ENCODE results near the gene GPATCH2.

The GPATCH2 gene

DNA sequence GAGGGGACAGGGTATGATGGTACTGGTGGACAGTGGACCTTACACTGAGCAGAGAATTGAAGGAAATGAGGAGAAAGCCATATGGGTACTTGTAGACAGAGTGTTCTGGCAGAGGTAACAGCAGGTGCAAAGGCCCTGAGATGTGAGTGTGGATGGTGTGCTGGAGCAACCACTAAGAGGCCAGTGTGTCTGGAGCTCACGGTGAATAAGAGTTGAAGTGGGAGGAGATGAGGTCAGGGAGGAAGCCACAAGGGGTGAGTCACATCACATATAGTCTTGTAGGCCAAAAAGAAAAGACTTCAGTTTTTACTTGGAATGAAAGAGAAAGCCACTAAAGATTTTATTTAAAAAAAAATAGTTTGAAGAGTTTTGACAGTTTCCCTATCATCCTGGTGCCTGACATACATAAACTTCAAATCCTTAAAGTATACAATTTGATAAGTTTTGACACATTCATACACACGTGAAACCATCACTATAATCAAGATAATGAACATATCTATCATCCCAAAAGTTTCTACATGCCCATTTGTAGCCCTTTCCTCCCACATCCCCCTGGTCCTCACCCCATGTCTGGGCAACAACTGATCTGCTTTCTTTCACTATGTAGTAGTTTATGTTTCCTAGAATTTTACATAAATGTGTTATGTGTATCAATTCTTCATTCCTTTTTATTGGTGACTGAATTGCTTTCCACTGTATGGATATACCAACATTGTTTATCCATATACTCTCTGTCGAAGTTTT, 148.4 kb downstream of the GPATCH2 start:
- H3K4me2 ChIP-seq (ENCODE audit: low read length): no peak overlapping the region
- no peaks in the 10 kb centered on the region for H3K79me2 ChIP-seq (ENCODE audit: control insufficient read depth, insufficient read depth, low read length, poor library complexity)
- no peaks in the 10 kb centered on the region for H3K27me3 ChIP-seq (ENCODE audit: insufficient read depth, low read length)
- no peak overlapping the region for H4K8ac ChIP-seq (ENCODE audit: low read depth, low read length)
- no peak overlapping the region for H2AK5ac ChIP-seq (ENCODE audit: low read length)
- H3K27ac ChIP-seq (ENCODE audit: low read depth, low read length): no peak overlapping the region
- H2BK120ac ChIP-seq (ENCODE audit: insufficient read depth, low read length, poor library complexity): no peak overlapping the region
- H3K23ac ChIP-seq (ENCODE audit: low read length): no peak overlapping the region
- no peak overlapping the region for H3K14ac ChIP-seq (ENCODE audit: low read length)
- H2BK5ac ChIP-seq (ENCODE audit: low read depth, low read length, poor library complexity): no peak overlapping the region
- no peak overlapping the region for H2BK12ac ChIP-seq (ENCODE audit: low read length)
- no peaks in the 10 kb centered on the region for H3K36me3 ChIP-seq (ENCODE audit: control insufficient read depth in 1 of 2, insufficient read depth in 2 of 2, low read length in 2 of 2)
- no peaks in the 10 kb centered on the region for H3K9me3 ChIP-seq (ENCODE audit: insufficient read depth, low read depth, low read length)
- WGBS (ENCODE audit: extremely low coverage, insufficient coverage, insufficient read length): no CpG with 5 or more reads among the region's 3 CpGs
- H3K9ac ChIP-seq (ENCODE audit: low read length): no peak overlapping the region
- no peak overlapping the region for H4K91ac ChIP-seq (ENCODE audit: low read depth, low read length)
- no peak overlapping the region for H3K18ac ChIP-seq (ENCODE audit: low read length)
- no peak overlapping the region for H3K4me3 ChIP-seq (ENCODE audit: low read depth, low read length)
- DNase-seq: no peak
- H3K4ac ChIP-seq (ENCODE audit: low read depth, low read length): no peak overlapping the region
- no peak overlapping the region for H4K12ac ChIP-seq (ENCODE audit: low read depth, low read length)
- H2AFZ ChIP-seq (ENCODE audit: insufficient read depth, low read length, poor library complexity): no peak overlapping the region
- no peaks in the 10 kb centered on the region for H3K79me1 ChIP-seq (ENCODE audit: low read length)
- no peaks in the 10 kb centered on the region for H3K4me1 ChIP-seq (ENCODE audit: control insufficient read depth in 1 of 2, insufficient read depth in 2 of 2, low read length in 2 of 2)

- no peak overlapping the region for H3K27ac ChIP-seq (ENCODE audit: low read depth, low read length)
- H3K23ac ChIP-seq (ENCODE audit: low read length): no peak overlapping the region
- H3K79me1 ChIP-seq (ENCODE audit: low read length): no peaks in the 10 kb centered on the region
- no peak overlapping the region for H2AFZ ChIP-seq (ENCODE audit: insufficient read depth, low read length, poor library complexity)
- no peak for DNase-seq
- H4K8ac ChIP-seq (ENCODE audit: low read depth, low read length): no peak overlapping the region
- no peak overlapping the region for H3K4me3 ChIP-seq (ENCODE audit: low read depth, low read length)
- no peak overlapping the region for H4K91ac ChIP-seq (ENCODE audit: low read depth, low read length)
- no peak overlapping the region for H2AK5ac ChIP-seq (ENCODE audit: low read length)
- H2BK12ac ChIP-seq (ENCODE audit: low read length): no peak overlapping the region
- no peak overlapping the region for H2BK120ac ChIP-seq (ENCODE audit: insufficient read depth, low read length, poor library complexity)
- no peaks in the 10 kb centered on the region for H3K9me3 ChIP-seq (ENCODE audit: insufficient read depth, low read depth, low read length)
- no peak overlapping the region for H3K4ac ChIP-seq (ENCODE audit: low read depth, low read length)
- H3K14ac ChIP-seq (ENCODE audit: low read length): no peak overlapping the region
- H3K4me2 ChIP-seq (ENCODE audit: low read length): no peak overlapping the region
- no peaks in the 10 kb centered on the region for H3K79me2 ChIP-seq (ENCODE audit: control insufficient read depth, insufficient read depth, low read length, poor library complexity)
- no peaks in the 10 kb centered on the region for H3K4me1 ChIP-seq (ENCODE audit: control insufficient read depth in 1 of 2, insufficient read depth in 2 of 2, low read length in 2 of 2)
- no peaks in the 10 kb centered on the region for H3K36me3 ChIP-seq (ENCODE audit: control insufficient read depth in 1 of 2, insufficient read depth in 2 of 2, low read length in 2 of 2)
- no peak overlapping the region for H4K12ac ChIP-seq (ENCODE audit: low read depth, low read length)
- H3K9ac ChIP-seq (ENCODE audit: low read length): no peak overlapping the region
- H3K18ac ChIP-seq (ENCODE audit: low read length): no peak overlapping the region
- no peaks in the 10 kb centered on the region for H3K27me3 ChIP-seq (ENCODE audit: insufficient read depth, low read length)
- no peak overlapping the region for H2BK5ac ChIP-seq (ENCODE audit: low read depth, low read length, poor library complexity)
Measured at GRCh38 chr1:217478450-217478849, 152.4 kb downstream of the GPATCH2 start.

DNA sequence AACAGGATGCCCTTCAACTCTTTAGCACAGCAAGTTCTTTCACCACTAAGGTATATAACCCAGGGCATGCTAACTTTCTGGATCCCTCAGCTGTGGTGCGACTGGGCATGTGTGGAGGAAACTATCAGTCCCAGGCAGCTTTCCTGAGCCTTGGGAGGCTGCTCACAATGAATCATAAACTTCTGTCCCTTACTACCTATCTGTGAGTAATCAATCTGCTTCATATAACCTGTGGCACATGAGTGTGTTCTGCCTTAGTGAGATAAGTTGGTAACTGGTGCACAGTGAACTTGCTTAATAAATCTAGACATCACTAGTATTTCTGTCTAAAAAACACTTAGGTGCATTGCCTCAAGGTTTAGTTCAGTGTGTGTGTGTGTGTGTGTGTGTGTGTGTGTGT, 158.0 kb downstream of the GPATCH2 start:
- H3K23ac ChIP-seq (ENCODE audit: low read length): no peak overlapping the region
- DNase-seq: no peak
- H3K9ac ChIP-seq (ENCODE audit: low read length): no peak overlapping the region
- H2AK5ac ChIP-seq (ENCODE audit: low read length): no peak overlapping the region
- no peaks in the 10 kb centered on the region for H3K4me1 ChIP-seq (ENCODE audit: control insufficient read depth in 1 of 2, insufficient read depth in 2 of 2, low read length in 2 of 2)
- no peak overlapping the region for H4K91ac ChIP-seq (ENCODE audit: low read depth, low read length)
- H3K4me3 ChIP-seq (ENCODE audit: low read depth, low read length): no peak overlapping the region
- no peaks in the 10 kb centered on the region for H3K79me1 ChIP-seq (ENCODE audit: low read length)
- H3K4me2 ChIP-seq (ENCODE audit: low read length): no peak overlapping the region
- H2BK120ac ChIP-seq (ENCODE audit: insufficient read depth, low read length, poor library complexity): no peak overlapping the region
- WGBS (ENCODE audit: extremely low coverage, insufficient coverage, insufficient read length): no CpG with 5 or more reads among the region's 1 CpG
- H3K79me2 ChIP-seq (ENCODE audit: control insufficient read depth, insufficient read depth, low read length, poor library complexity): no peaks in the 10 kb centered on the region
- no peak overlapping the region for H2AFZ ChIP-seq (ENCODE audit: insufficient read depth, low read length, poor library complexity)
- no peak overlapping the region for H4K12ac ChIP-seq (ENCODE audit: low read depth, low read length)
- H3K4ac ChIP-seq (ENCODE audit: low read depth, low read length): no peak overlapping the region
- H3K14ac ChIP-seq (ENCODE audit: low read length): no peak overlapping the region
- no peaks in the 10 kb centered on the region for H3K9me3 ChIP-seq (ENCODE audit: insufficient read depth, low read depth, low read length)
- no peak overlapping the region for H3K27ac ChIP-seq (ENCODE audit: low read depth, low read length)
- no peak overlapping the region for H2BK5ac ChIP-seq (ENCODE audit: low read depth, low read length, poor library complexity)
- H3K27me3 ChIP-seq (ENCODE audit: insufficient read depth, low read length): no peaks in the 10 kb centered on the region
- no peak overlapping the region for H2BK12ac ChIP-seq (ENCODE audit: low read length)
- no peak overlapping the region for H3K18ac ChIP-seq (ENCODE audit: low read length)
- no peaks in the 10 kb centered on the region for H3K36me3 ChIP-seq (ENCODE audit: control insufficient read depth in 1 of 2, insufficient read depth in 2 of 2, low read length in 2 of 2)
- no peak overlapping the region for H4K8ac ChIP-seq (ENCODE audit: low read depth, low read length)

GRCh38 chr1:217471403-217471802, 159.5 kb downstream of the GPATCH2 start:
- Histone ChIP-seq H3K14ac (ENCODE audit: low read length) (no peak overlapping the region), H3K23ac (ENCODE audit: low read length) (no peak overlapping the region), H3K18ac (ENCODE audit: low read length) (no peak overlapping the region), H3K27me3 (ENCODE audit: insufficient read depth, low read length) (no peaks in the 10 kb centered on the region), H2BK5ac (ENCODE audit: low read depth, low read length, poor library complexity) (no peak overlapping the region), H4K12ac (ENCODE audit: low read depth, low read length) (no peak overlapping the region), H3K4ac (ENCODE audit: low read depth, low read length) (no peak overlapping the region), H2AK5ac (ENCODE audit: low read length) (no peak overlapping the region), H2BK12ac (ENCODE audit: low read length) (no peak overlapping the region), H3K9me3 (ENCODE audit: insufficient read depth, low read depth, low read length) (no peaks in the 10 kb centered on the region), H3K27ac (ENCODE audit: low read depth, low read length) (no peak overlapping the region), H3K4me3 (ENCODE audit: low read depth, low read length) (no peak overlapping the region), H2BK120ac (ENCODE audit: insufficient read depth, low read length, poor library complexity) (no peak overlapping the region), H3K79me1 (ENCODE audit: low read length) (no peaks in the 10 kb centered on the region), H3K36me3 (ENCODE audit: control insufficient read depth in 1 of 2, insufficient read depth in 2 of 2, low read length in 2 of 2) (no peaks in the 10 kb centered on the region), H4K91ac (ENCODE audit: low read depth, low read length) (no peak overlapping the region), H3K9ac (ENCODE audit: low read length) (no peak overlapping the region), H3K4me2 (ENCODE audit: low read length) (no peak overlapping the region), H3K4me1 (ENCODE audit: control insufficient read depth in 1 of 2, insufficient read depth in 2 of 2, low read length in 2 of 2) (no peaks in the 10 kb centered on the region), H4K8ac (ENCODE audit: low read depth, low read length) (no peak overlapping the region), H3K79me2 (ENCODE audit: control insufficient read depth, insufficient read depth, low read length, poor library complexity) (no peaks in the 10 kb centered on the region), H2AFZ (ENCODE audit: insufficient read depth, low read length, poor library complexity) (no peak overlapping the region)
- no CpG with 5 or more reads among the region's 1 CpG for WGBS (ENCODE audit: extremely low coverage, insufficient coverage, insufficient read length)
- DNase-seq: no peak

All from trophoblast cell (in vitro differentiated cells and primary cell).